ENCODE results near the gene MALSU1.

Gene MALSU1

DNA sequence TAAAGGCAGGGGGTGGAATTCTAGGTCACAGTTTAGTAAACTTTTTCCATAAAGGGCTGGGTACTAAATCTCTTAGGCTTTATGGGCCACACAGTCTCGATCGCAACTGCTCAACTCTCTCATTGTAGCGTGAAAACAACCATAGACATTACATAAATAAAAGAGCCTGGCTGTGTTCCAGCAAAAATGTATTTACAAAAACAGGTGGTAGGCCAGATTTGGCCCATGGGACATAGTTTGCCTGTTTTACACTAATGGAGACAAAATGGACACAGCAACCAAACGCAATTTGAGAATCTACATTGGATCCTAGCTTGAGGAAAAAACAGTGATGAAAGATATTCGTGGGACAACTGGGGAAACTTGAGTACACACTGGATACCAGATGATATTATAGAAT is 23.2 kb upstream of the MALSU1 start:
- Mint-ChIP-seq H3K4me3 (no peak overlapping the region), H3K9me3 (no peaks in the 10 kb centered on the region), H3K36me3 (ENCODE audit: insufficient read depth) (no peaks in the 10 kb centered on the region), H3K27me3 (peaks cover 0 to 5% of the 10 kb centered on the region in 2 donors), H3K27ac (no peak overlapping the region), H3K4me1 (ENCODE audit: low read depth in 2 of 2) (peaks cover 7 to 9% of the 10 kb centered on the region in 2 donors)
- ATAC-seq (replicated peaks) (no peak), DNase-seq (no peak)

DNA sequence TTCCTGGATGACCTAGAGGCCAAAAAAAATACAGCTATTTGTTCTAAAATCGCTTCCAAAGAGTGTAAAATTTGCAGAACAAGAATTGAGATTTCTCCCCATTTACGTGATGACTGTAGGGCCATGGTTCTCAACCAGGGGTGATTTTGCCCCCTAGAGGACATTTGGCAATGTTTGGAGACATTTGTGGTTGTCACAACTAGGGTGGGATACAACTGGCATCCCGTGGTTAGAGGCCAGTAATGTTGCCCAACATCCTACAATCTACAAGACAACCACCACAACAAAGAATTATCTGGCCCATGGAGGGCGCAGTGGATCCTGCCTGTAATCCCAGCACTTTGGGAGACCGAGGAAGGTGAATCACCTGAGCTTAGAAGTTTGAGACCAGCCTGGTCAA is 22.8 kb upstream of the MALSU1 start:
- no peak for DNase-seq
- Mint-ChIP-seq H3K36me3 (ENCODE audit: insufficient read depth) (no peaks in the 10 kb centered on the region), H3K4me1 (ENCODE audit: low read depth in 2 of 2) (peaks cover 7 to 9% of the 10 kb centered on the region in 2 donors), H3K4me3 (no peak overlapping the region), H3K9me3 (no peaks in the 10 kb centered on the region), H3K27ac (no peak overlapping the region), H3K27me3 (peaks cover 0 to 5% of the 10 kb centered on the region in 2 donors)
- ATAC-seq (replicated peaks): no peak

DNA sequence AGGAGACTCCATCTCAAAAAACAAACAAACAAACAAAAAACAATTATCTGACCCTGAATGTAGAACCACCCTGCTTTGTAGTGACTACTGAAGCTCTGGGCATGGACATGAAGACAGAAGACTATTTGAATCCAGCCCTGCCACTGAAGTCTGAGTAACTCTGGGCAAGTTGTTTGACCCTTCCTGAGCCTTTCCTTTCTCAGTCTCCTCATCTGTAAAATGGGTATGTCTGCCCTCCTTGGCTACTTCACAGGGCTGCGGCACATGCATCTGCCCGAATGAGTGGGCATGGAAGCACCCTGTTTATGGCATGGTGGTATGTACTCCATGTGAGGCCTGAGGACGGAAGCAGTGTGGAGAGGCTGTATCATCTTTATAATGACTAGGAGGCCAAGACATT is 22.2 kb upstream of the MALSU1 start:
- DNase-seq (no peak), ATAC-seq (replicated peaks) (no peak)
- H3K4me3 Mint-ChIP-seq: no peak overlapping the region
- H3K27ac Mint-ChIP-seq: peak overlapping the region in 1 of 2 donors; percentile 28
- H3K4me1 Mint-ChIP-seq (ENCODE audit: low read depth in 2 of 2): peaks cover 7 to 9% of the 10 kb centered on the region in 2 donors
- H3K27me3 Mint-ChIP-seq: peaks cover 0 to 4% of the 10 kb centered on the region in 2 donors
- no peaks in the 10 kb centered on the region for H3K9me3 Mint-ChIP-seq
- no peaks in the 10 kb centered on the region for H3K36me3 Mint-ChIP-seq (ENCODE audit: insufficient read depth)

DNA sequence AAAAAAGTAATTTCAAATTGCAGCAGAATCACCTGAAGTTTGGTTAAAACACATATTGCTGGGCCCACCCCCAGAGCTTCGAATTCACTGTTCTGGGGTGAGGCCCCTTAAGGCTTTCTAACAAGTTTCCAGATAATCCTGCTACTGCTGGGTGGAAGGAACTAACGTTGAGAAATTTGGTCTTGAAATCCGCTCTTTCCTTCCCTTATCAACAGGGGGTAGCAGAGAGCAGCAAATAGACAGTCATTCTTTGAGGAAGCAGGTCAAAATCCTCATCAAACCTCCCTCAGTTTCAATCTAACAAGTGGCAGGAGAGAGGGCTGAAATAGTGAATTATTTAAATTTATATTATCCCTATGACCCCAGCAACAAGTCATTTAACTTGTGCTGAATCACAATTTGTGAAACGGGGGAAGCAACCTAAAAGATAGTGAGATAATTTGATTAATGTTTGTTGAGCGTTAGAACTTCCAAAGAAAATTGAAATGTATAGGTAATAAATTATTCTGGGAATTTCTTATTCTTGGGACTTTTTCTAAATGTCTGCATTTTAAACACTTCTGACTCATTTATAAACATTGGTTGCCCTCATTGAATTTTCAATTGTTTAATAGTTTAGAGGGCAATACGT is 21.7 kb upstream of the MALSU1 start:
- H3K4me1 Mint-ChIP-seq (ENCODE audit: low read depth in 2 of 2): peaks cover 7 to 9% of the 10 kb centered on the region in 2 donors
- no peak overlapping the region for H3K4me3 Mint-ChIP-seq
- ATAC-seq (replicated peaks) (peak; percentile 52), DNase-seq (peak; percentile 29 to 39 (median 37))
- no peaks in the 10 kb centered on the region for H3K27me3 Mint-ChIP-seq
- no peaks in the 10 kb centered on the region for H3K36me3 Mint-ChIP-seq (ENCODE audit: insufficient read depth)
- no peak overlapping the region for H3K27ac Mint-ChIP-seq
- H3K9me3 Mint-ChIP-seq: no peaks in the 10 kb centered on the region

DNA sequence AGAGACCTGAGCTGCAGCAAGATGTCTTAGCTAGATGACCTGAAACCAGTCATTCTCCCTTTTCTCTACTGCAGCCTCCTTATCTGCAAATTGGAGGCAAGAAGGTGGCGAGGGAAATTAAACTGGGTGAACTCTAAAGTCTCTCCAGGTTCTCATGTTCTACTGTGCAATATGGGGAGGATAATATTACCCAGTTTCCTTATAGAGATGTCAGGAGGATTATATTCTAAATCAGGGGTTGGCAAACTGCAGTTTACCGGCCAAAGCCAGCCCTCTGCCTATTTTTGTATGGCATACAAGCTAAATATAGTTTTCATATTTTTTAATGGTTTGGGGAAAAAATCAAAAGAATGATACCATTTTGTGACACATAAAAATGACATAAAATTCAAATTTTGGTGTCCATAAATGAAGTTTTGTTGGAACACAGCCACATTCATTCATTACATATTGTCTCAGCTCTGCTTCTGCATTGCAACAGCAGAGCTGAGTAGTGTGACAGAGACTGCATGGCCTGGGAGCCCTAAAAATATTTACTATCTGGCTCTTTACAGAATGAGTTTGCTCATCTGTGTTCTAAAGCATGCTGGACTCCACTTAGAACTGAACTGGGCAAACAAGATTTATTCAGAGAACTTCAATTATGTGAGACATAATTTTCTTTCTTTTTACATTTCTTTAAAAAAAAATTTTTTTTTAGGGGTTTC is 19.2 kb upstream of the MALSU1 start:
- ATAC-seq (replicated peaks) (no peak), DNase-seq (no peak)
- no peak overlapping the region for H3K4me3 Mint-ChIP-seq
- no peak overlapping the region for H3K27ac Mint-ChIP-seq
- H3K4me1 Mint-ChIP-seq (ENCODE audit: low read depth in 2 of 2): no peaks in the 10 kb centered on the region
- no peaks in the 10 kb centered on the region for H3K27me3 Mint-ChIP-seq
- no peaks in the 10 kb centered on the region for H3K9me3 Mint-ChIP-seq
- H3K36me3 Mint-ChIP-seq (ENCODE audit: insufficient read depth): no peaks in the 10 kb centered on the region

DNA sequence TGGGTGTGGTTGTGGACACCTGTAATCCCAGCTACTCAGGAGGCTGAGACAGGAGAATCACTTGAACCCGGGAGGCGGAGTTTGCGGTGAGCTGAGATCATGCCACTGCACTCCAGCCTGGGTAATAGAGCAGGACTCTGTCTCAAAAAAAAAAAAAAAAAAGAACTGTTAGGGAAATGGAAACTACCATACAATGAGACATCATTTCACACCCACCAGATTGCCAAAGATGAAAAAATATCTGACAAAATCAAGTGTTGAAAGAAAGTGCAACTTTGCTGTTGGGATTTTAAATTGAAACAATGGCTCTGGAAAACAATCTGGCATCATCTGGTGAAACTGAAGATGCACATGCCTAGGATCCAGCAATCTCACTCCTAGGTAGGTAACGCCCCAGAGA is 16.1 kb upstream of the MALSU1 start:
- ATAC-seq (replicated peaks): no peak
- peaks cover 4 to 6% of the 10 kb centered on the region in 2 donors for H3K4me1 Mint-ChIP-seq (ENCODE audit: low read depth in 2 of 2)
- H3K27me3 Mint-ChIP-seq: no peaks in the 10 kb centered on the region
- H3K27ac Mint-ChIP-seq: no peak overlapping the region
- no peaks in the 10 kb centered on the region for H3K9me3 Mint-ChIP-seq
- no peak for DNase-seq
- H3K36me3 Mint-ChIP-seq (ENCODE audit: insufficient read depth): no peaks in the 10 kb centered on the region
- no peak overlapping the region for H3K4me3 Mint-ChIP-seq

DNA sequence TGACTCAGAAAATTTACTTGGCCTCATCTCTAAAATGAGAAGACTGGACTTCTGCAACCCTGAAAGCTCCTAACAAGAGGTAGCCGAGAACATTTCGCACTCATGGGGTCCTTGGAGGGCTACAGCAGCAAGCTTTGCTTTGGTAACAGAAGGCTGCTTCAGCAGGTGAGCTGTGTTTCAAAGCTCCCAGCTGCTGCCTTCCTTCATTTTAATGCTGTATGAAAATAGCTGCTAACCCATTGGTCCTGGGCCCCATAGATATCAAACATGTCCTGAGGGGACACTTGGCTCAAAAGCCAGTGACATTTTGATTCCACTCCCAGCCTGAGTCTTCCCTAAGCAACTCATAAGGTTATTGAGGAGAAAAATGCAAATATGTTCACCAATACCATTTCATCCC is 14.3 kb upstream of the MALSU1 start:
- H3K27me3 Mint-ChIP-seq: no peaks in the 10 kb centered on the region
- peaks cover 4 to 9% of the 10 kb centered on the region in 2 donors for H3K4me1 Mint-ChIP-seq (ENCODE audit: low read depth in 2 of 2)
- H3K9me3 Mint-ChIP-seq: no peaks in the 10 kb centered on the region
- H3K4me3 Mint-ChIP-seq: no peak overlapping the region
- H3K36me3 Mint-ChIP-seq (ENCODE audit: insufficient read depth): no peaks in the 10 kb centered on the region
- ATAC-seq (replicated peaks): no peak
- no peak for DNase-seq
- no peak overlapping the region for H3K27ac Mint-ChIP-seq

DNA sequence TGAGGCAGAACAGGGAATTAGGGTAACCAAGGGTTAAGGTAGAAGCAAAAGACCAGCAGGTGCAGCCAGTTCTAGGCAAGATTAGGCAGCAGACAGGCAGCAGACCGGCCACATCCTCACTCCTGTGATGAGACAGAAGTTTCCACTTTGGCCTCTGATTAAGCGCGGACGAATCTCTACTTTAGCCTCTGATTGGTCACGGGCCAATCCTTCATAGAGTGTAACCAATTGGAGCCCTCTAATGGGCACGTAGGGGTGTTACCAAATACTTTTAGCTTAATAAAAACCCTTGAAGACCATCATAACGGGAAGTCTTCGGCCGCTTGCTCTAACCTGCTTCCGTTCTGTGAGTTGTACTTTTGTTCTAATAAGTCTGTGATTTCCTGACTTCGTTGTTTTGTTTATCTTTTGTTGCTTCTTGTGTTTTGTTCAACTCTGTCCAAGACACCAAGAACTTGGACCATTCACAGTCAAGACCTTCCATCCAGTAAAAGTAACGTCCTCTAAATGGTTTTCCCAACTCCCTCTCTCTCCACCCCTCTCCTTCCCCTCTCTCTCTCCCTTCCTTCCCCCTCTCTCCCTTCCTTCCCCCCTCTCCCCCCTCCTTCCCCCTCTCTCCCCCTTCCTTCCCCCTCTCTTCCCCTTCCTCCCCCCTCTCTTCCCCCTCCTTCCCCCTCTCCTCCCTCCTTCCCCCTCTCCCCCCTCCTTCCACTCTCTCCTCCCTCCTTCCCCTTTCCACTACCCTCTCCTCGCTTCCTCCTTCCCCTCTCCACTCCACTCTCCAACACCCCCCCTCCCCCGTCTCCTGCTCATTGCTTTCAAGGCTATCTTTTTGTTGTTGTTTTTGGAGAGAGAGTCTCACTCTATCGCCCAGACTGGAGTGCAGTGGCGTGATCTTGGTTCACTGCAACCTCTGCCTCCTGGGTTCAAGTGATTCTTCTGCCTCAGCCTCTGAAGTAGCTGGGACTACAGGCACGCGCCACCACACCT is 13.2 kb upstream of the MALSU1 start:
- no peak for DNase-seq
- Mint-ChIP-seq H3K9me3 (no peaks in the 10 kb centered on the region), H3K27ac (no peak overlapping the region), H3K4me1 (ENCODE audit: low read depth in 2 of 2) (peaks cover 4 to 9% of the 10 kb centered on the region in 2 donors), H3K36me3 (ENCODE audit: insufficient read depth) (no peaks in the 10 kb centered on the region), H3K27me3 (no peaks in the 10 kb centered on the region), H3K4me3 (no peak overlapping the region)
- no peak for ATAC-seq (replicated peaks)

DNA sequence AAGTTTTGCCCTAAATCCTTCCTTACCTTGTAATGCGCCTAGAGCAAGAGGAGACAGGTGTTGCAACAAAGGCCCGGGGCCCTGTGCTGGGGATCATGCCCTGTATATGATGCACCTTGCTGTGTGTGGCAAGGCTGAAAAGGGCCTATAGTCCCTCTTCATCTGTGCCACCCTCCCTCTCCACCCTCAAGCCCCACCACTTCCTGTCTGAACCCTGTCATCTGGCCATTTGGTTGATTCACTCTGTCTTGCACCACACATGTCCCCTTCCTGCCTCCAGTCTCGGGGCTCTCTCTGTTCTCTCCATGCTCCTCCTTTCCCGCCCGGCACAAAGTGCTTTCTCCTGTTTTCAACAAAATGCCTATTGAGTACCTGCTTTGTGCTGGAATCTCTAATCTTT is 11.5 kb upstream of the MALSU1 start:
- Mint-ChIP-seq H3K27ac (no peak overlapping the region), H3K36me3 (ENCODE audit: insufficient read depth) (no peaks in the 10 kb centered on the region), H3K4me3 (no peak overlapping the region), H3K4me1 (ENCODE audit: low read depth in 2 of 2) (peaks cover 4 to 9% of the 10 kb centered on the region in 2 donors), H3K9me3 (no peaks in the 10 kb centered on the region), H3K27me3 (peaks cover 5 to 11% of the 10 kb centered on the region in 2 donors)
- ATAC-seq (replicated peaks): no peak
- no peak for DNase-seq

DNA sequence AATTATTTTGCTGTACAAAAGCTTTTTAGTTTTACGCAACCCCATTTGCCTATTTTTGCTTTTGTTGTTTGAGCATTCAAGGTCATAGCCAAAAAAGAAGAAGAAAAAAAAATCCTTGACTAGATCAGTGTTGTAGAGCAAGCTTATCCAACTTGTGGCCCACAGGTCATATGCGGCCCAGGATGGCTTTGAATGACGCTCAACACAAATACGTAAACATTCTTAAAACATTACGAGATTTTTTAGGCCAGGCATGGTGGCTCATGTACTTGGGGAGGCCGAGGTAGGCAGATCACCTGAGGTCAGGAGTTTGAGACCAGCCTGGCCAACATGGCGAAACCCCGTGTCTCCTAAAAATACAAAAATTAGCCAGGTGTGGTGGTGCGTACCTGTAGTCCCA is 8.1 kb upstream of the MALSU1 start:
- Mint-ChIP-seq H3K9me3 (no peaks in the 10 kb centered on the region), H3K4me1 (ENCODE audit: low read depth in 2 of 2) (peaks cover 4 to 9% of the 10 kb centered on the region in 2 donors), H3K27ac (no peak overlapping the region), H3K4me3 (no peak overlapping the region), H3K27me3 (peaks cover 5 to 29% of the 10 kb centered on the region in 2 donors), H3K36me3 (ENCODE audit: insufficient read depth) (no peaks in the 10 kb centered on the region)
- no peak for DNase-seq
- ATAC-seq (replicated peaks): no peak

DNA sequence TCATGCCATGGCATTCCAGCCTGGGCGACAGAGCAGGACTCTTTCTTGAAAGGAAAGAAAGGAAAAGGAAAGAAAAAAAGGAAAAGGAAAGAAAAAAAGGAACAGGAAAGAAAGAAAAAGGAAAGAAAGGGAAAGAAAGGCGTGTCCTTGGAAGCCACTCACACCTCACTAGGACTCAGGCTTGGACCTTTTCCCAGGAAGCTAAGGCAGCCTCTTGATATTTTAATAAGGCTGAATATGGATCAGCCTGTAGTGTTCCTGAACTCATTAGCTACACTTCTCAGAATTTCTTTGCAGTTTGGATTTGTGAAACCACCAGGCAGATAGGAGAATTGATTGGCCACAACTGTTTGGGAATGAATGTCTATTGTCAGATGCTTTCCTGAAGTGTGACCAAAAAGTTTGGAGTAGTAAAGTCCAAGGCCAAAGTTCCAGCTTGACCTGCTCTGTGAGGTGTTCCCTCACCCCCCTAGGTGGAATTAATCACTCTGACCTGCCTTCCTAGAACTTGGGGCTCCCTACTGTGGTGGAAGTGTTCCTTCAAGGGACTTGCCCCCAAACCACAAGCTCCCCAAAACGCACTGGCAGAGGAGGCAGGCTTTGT is 7.1 kb upstream of the MALSU1 start:
- Mint-ChIP-seq H3K4me3 (no peak overlapping the region), H3K36me3 (ENCODE audit: insufficient read depth) (no peaks in the 10 kb centered on the region), H3K27ac (no peak overlapping the region), H3K9me3 (no peaks in the 10 kb centered on the region), H3K4me1 (ENCODE audit: low read depth in 2 of 2) (peaks cover 4 to 9% of the 10 kb centered on the region in 2 donors), H3K27me3 (peaks cover 5 to 35% of the 10 kb centered on the region in 2 donors)
- no peak for DNase-seq
- ATAC-seq (replicated peaks): no peak

DNA sequence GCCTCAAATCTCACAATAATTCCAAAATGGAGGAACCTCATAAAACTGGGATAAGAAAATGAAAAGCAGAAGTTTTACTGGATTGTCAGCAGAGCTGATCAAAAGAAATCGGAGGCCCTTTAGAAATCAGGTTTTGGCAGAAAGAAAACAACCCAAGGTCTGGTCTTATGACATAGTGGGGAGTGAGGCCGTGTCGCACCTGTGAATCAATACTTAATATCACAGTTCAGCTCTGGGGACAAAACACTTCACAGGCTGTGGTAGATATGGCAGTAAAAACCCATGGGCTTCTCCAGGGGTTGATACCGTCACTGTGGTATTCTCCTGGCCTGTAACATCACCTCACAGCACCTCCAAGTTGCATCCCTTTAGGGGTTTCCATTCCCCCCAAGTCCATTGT is 6.5 kb upstream of the MALSU1 start:
- Mint-ChIP-seq H3K9me3 (peaks cover 0 to under 1% of the 10 kb centered on the region in 2 donors), H3K4me3 (no peak overlapping the region), H3K27ac (no peak overlapping the region), H3K27me3 (peaks cover 5 to 35% of the 10 kb centered on the region in 2 donors), H3K4me1 (ENCODE audit: low read depth in 2 of 2) (peaks cover 3 to 8% of the 10 kb centered on the region in 2 donors), H3K36me3 (ENCODE audit: insufficient read depth) (no peaks in the 10 kb centered on the region)
- no peak for ATAC-seq (replicated peaks)
- no peak for DNase-seq

DNA sequence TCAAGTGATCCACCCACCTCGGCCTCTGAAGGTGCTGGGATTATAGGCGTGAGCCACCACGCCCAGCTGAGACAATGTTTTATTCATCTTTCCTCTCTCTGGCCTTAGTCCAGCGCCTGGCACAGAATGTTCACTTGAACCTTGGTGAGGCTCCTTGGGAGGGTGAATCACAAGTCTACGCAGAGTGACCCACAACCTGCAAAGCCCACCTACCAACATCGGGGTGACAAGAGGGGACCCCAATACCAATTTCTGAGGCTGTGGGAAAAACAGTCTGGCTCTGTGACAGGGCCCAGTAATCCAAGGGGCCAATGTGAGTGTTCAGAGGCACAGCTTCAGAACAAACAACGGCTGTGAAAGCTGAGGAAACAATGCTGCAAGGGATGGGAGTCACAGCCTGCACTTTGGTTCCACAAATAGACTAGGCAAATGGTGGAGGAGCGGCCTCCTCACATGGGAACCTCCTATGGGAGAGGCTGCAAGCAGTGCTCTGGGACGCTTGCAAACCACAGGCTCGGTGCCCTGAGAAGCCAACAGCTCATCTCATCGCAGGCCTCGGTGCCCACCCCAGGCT is 5.6 kb upstream of the MALSU1 start:
- peaks cover 0 to 8% of the 10 kb centered on the region in 2 donors for H3K9me3 Mint-ChIP-seq
- peaks cover 5 to 35% of the 10 kb centered on the region in 2 donors for H3K27me3 Mint-ChIP-seq
- ATAC-seq (replicated peaks): no peak
- H3K4me3 Mint-ChIP-seq: no peak overlapping the region
- no peak for DNase-seq
- peaks cover under 1 to 4% of the 10 kb centered on the region in 2 donors for H3K4me1 Mint-ChIP-seq (ENCODE audit: low read depth in 2 of 2)
- H3K36me3 Mint-ChIP-seq (ENCODE audit: insufficient read depth): no peaks in the 10 kb centered on the region
- H3K27ac Mint-ChIP-seq: no peak overlapping the region
